Lower lobe of right lung (tissue), 2 donors: ENCODE measurements around the gene SNAPC2. TPM values are rescaled to one million over a fixed set of nuclear protein-coding genes. Genes with fewer than 3 reads are reported as not detected.

Experiments used
- ATAC-seq, 2 donors: fragments of 200-7000 bp; cut with Tn5 transposase; one replicate each; pipeline ENCODE4 v1.9.1; 2020 to 2022; ENCODE audit warnings: mild to moderate bottlenecking in 2 of 2, moderate library complexity in 2 of 2
- DNase-seq: peaks from one replicate; pipeline ENCODE4 v3.0.0-alpha.2; 2020
- H3K27ac ChIP-seq: fragments of 200-600 bp; one replicate; pipeline ENCODE4 v1.8.0; 2022
- H3K27me3 ChIP-seq: fragments of 200-600 bp; one replicate; pipeline ENCODE4 v1.8.0; 2022; ENCODE audit warnings: low read depth
- H3K36me3 ChIP-seq: fragments of 200-600 bp; one replicate; pipeline ENCODE4 v1.8.0; 2022; ENCODE audit warnings: mild to moderate bottlenecking
- H3K4me1 ChIP-seq: fragments of 200-600 bp; one replicate; pipeline ENCODE4 v1.8.0; 2022
- H3K4me3 ChIP-seq: fragments of 200-600 bp; one replicate; pipeline ENCODE4 v1.8.0; 2022; ENCODE audit warnings: mild to moderate bottlenecking
- H3K9me3 ChIP-seq: fragments of 200-600 bp; one replicate; pipeline ENCODE4 v1.8.0; 2022
- intact Hi-C: fragments of 100-400 bp; cut with DNase I; formaldehyde crosslinking; loops from one replicate; pipeline ENCODE4 v1.11.0; 2022
- total RNA-seq: library from RNA; stranded (reverse); fragmentation: NEBNext Ultra II Directional; extraction: Animal tissue kit (Norgen Biotek cat#: 25700); gene quantifications from one replicate; pipeline ENCODE4 v1.2.1, GENCODE V29; 2021
- TF ChIP-seq, protein P1 (sequence below): fragments of 200-600 bp; IDR thresholded peaks from one replicate; pipeline ENCODE4 v1.8.0; 2022; ENCODE audit warnings: antibody characterized with exemption, mild to moderate bottlenecking
- donor health status: DM: no; HTN: yes; CAD: no; lungs with severe emphysema.

Gene SNAPC2
- total RNA-seq, 1 donor from 2014 or later, result 17.6 TPM

GRCh38 chr19:7923295-7924191 is 3.4 kb downstream of the SNAPC2 start:
- peaks cover 44% of the 10 kb centered on the region for H3K4me1 ChIP-seq
- no peak overlapping the region for H3K4me3 ChIP-seq
- ATAC-seq, result no peak
- no peaks in the 10 kb centered on the region for H3K9me3 ChIP-seq
- DNase-seq, result no peak
- intact Hi-C loops, result no loop called here
- TF ChIP-seq, protein P1, sequence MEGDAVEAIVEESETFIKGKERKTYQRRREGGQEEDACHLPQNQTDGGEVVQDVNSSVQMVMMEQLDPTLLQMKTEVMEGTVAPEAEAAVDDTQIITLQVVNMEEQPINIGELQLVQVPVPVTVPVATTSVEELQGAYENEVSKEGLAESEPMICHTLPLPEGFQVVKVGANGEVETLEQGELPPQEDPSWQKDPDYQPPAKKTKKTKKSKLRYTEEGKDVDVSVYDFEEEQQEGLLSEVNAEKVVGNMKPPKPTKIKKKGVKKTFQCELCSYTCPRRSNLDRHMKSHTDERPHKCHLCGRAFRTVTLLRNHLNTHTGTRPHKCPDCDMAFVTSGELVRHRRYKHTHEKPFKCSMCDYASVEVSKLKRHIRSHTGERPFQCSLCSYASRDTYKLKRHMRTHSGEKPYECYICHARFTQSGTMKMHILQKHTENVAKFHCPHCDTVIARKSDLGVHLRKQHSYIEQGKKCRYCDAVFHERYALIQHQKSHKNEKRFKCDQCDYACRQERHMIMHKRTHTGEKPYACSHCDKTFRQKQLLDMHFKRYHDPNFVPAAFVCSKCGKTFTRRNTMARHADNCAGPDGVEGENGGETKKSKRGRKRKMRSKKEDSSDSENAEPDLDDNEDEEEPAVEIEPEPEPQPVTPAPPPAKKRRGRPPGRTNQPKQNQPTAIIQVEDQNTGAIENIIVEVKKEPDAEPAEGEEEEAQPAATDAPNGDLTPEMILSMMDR, result no peak
- H3K27me3 ChIP-seq, result peaks cover 3% of the 10 kb centered on the region
- no peak overlapping the region for H3K27ac ChIP-seq
- peaks cover 15% of the 10 kb centered on the region for H3K36me3 ChIP-seq

GRCh38 chr19:7924241-7924640 is 4.1 kb downstream of the SNAPC2 start:
- H3K4me1 ChIP-seq, result peaks cover 43% of the 10 kb centered on the region
- H3K36me3 ChIP-seq, result peaks cover 15% of the 10 kb centered on the region
- H3K27ac ChIP-seq, result no peak overlapping the region
- intact Hi-C loops, result no loop called here
- H3K4me3 ChIP-seq, result no peak overlapping the region
- TF ChIP-seq, protein P1, result no peak
- no peak for ATAC-seq
- no peak for DNase-seq
- H3K27me3 ChIP-seq, result no peaks in the 10 kb centered on the region
- no peaks in the 10 kb centered on the region for H3K9me3 ChIP-seq

GRCh38 chr19:7924651-7925170 is 4.6 kb downstream of the SNAPC2 start:
- Histone ChIP-seq H3K27ac (no peak overlapping the region), H3K9me3 (no peaks in the 10 kb centered on the region), H3K36me3 (peaks cover 15% of the 10 kb centered on the region), H3K4me3 (peak overlapping the region; percentile 51), H3K4me1 (peaks cover 43% of the 10 kb centered on the region), H3K27me3 (no peaks in the 10 kb centered on the region)
- intact Hi-C loops, result no loop called here
- TF ChIP-seq, protein P1, result no peak
- ATAC-seq (no peak), DNase-seq (peak; percentile 45)

DNA sequence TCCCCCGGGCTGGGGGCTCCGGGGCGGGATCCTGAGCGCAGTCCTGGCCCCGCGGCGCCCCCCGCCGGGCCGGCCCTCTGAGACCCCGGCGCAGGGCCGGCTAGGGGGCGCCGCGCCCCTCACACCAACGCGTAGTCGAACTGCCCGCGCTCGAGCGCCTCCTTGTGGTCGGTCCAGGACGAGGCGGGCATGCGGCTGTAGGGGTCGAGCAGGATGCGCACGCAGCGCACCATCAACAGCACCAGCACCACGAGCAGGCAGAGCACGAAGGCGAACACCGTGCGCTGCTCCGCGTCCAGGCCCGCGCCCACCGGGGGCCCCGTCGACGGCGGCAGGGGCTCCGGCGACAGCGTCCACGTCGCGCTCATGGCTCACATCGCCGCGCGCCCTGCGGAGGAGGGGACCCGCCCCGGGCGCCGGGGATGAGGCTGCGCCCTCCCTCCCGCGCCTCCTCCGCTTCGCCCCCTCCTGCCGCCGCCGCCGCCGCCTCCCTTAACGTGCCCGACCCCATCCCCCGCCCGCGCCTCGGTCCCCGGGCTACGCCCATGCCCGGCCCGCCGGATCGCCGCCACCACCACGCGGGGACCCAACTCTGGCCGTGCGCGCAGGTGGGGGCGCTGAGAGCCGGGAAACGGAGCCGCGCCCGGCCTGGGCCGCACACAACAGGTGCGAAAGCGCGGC is 5.2 kb downstream of the SNAPC2 start:
- ATAC-seq (no peak), DNase-seq (peak; percentile 80)
- no peaks in the 10 kb centered on the region for H3K27me3 ChIP-seq
- H3K9me3 ChIP-seq, result no peaks in the 10 kb centered on the region
- intact Hi-C loops, result no loop called here
- H3K27ac ChIP-seq, result no peak overlapping the region
- peaks cover 16% of the 10 kb centered on the region for H3K36me3 ChIP-seq
- peak overlapping the region; percentile 51 for H3K4me3 ChIP-seq
- TF ChIP-seq, protein P1, result peak; percentile 83
- peaks cover 40% of the 10 kb centered on the region for H3K4me1 ChIP-seq

- H3K9me3 ChIP-seq, result no peaks in the 10 kb centered on the region
- peaks cover 25% of the 10 kb centered on the region for H3K36me3 ChIP-seq
- peak; percentile 74 for DNase-seq
- peak within 1 kb of the TSS; percentile 51 for H3K4me3 ChIP-seq
- peak; percentile 63 to 67 for ATAC-seq
- TF ChIP-seq, protein P1, result no peak
- no peaks in the 10 kb centered on the region for H3K27me3 ChIP-seq
- intact Hi-C loops, result no loop called here
- peak within 1 kb of the TSS; percentile 41 for H3K27ac ChIP-seq
- H3K4me1 ChIP-seq, result peaks cover 37% of the 10 kb centered on the region
These were observed 6.0 kb downstream of the SNAPC2 start, which contains the start of gene CTXN1 for GRCh38 chr19:7926021-7926726. TSS of gene CTXN1 (minus strand) at chr19:7926135. CDS start at chr19:7925538, 597 bp downstream.
